Astrocyte of the cerebellum (primary cell): ENCODE measurements around the gene CCDC178.
"Not testable (repeated sequence)": the region's sequence is repeated elsewhere in the genome, so short reads cannot be mapped to it uniquely, and the experiment has no call there.

ENCODE experiments used
- DNase-seq: peaks from one replicate; pipeline ENCODE4 v3.0.0-alpha.2; 2011; ENCODE audit warnings: low read depth
- H3K4me3 ChIP-seq: 2 replicates; pipeline ENCODE4 v1.5.1; 2011; ENCODE audit warnings: mild to moderate bottlenecking, low read depth, low read length, moderate library complexity
- in situ Hi-C: cut with HindIII; loops from 2 replicates; pipeline ENCODE4 v1.10.0; 2017; ENCODE audit warnings: low sequenced_read_pairs
- TF ChIP-seq, protein P1 (sequence below): IDR thresholded peaks from 2 replicates; pipeline ENCODE4 v1.5.1; 2012; ENCODE audit warnings: low read length, low read depth, moderate library complexity, mild to moderate bottlenecking; ENCODE audit errors: missing control alignments

The CCDC178 gene

DNA sequence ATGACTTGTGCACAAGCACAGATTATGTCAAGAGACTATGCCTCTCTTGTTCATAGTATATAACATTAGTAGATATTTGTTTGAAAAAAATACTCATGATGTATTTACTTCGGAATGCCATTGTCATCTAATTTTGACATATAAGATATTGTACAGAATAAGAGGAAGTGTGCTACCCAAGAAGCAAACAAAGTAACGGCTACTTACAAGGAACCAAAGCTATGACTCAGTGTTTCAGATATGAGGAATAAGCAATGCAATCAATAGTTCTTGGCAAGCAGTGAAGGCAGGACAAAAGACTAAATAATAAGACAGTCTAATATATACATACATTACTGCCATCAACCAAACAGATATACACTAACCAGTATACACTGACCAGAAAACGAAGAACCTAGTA, 256.3 kb downstream of the CCDC178 start:
- no peak overlapping the region for H3K4me3 ChIP-seq
- DNase-seq = peak; percentile 3
- TF ChIP-seq, protein P1, sequence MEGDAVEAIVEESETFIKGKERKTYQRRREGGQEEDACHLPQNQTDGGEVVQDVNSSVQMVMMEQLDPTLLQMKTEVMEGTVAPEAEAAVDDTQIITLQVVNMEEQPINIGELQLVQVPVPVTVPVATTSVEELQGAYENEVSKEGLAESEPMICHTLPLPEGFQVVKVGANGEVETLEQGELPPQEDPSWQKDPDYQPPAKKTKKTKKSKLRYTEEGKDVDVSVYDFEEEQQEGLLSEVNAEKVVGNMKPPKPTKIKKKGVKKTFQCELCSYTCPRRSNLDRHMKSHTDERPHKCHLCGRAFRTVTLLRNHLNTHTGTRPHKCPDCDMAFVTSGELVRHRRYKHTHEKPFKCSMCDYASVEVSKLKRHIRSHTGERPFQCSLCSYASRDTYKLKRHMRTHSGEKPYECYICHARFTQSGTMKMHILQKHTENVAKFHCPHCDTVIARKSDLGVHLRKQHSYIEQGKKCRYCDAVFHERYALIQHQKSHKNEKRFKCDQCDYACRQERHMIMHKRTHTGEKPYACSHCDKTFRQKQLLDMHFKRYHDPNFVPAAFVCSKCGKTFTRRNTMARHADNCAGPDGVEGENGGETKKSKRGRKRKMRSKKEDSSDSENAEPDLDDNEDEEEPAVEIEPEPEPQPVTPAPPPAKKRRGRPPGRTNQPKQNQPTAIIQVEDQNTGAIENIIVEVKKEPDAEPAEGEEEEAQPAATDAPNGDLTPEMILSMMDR = no peak
- in situ Hi-C loops = no loop called here

DNA sequence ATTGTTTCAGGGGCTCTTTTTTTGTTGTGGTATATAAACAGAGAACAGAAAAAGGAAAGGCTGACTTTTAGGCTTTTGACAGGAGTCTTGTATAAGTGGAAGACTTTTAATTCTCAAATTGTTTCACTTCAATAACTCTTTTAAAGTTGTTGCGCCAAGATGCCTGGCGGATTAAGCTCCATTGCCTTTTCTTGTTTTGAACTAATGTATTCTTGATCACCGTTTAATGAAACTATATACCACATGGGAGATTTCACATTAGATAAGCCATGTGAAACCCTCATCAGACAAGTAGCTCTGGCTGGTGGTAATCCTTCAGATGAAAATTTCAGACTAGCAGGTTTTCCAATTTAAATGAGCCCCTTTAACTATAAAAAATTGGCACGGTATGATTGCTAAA, 257.4 kb downstream of the CCDC178 start:
- H3K4me3 ChIP-seq = no peak overlapping the region
- TF ChIP-seq, protein P1 = no peak
- in situ Hi-C loops = no loop called here
- DNase-seq = no peak

DNA sequence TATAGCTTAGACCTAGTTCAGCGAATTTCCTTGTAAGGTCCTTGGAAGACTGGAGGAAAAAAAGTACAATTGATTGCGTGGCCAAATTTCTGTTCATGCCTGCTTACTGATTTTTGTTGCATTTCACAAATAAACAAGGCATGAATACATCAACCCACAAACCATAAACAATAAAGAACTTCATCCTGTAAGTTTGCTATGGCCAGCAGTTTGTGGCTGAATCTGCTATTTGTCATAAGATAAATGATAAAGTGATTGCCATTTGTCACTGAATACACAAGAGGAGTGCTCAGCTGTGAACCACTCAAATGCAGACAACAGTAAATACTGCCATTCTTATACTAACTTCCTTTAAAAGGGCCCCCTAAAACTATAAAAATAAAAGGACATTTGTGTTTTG, 259.5 kb downstream of the CCDC178 start:
- in situ Hi-C loops = no loop called here
- no peak for DNase-seq
- H3K4me3 ChIP-seq = no peak overlapping the region
- TF ChIP-seq, protein P1 = no peak

DNA sequence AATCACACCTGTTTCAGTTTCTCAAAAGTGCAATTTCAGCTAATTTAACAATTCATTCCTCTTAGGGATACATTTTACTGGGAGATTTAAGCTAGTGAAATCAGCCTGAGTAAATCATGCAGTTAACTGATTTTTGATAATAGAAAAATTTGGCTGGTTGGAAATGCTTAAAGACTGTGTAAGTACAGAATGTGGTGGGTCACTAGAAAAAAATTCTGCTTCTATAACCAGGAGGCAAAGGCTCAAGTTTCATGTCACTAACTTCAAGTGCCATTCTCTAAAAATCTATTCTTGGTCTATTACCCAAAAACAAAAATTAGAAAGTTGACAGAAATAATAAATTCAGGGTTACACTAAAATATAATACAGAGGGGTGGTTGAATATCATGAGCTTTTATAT, 271.3 kb downstream of the CCDC178 start:
- TF ChIP-seq, protein P1 = no peak
- DNase-seq = no peak
- in situ Hi-C loops = no loop called here
- H3K4me3 ChIP-seq = no peak overlapping the region

DNA sequence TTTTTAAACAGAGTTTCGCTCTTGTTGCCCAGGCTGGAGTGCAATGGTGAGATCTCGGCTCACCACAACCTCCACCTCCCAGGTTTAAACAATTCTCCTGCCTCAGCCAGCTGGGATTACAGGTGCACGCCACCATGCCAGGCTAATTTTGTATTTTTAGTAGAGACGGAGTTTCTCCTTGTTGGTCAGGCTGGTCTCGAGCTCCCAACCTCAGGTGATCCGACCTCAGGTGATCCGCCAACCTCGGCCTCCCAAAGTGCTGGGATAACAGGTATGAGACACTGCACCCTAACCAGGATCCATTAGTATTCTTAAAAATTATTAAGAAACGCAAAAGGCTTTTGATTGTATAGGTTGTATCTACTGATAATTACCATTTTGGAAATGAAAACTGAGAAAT, 276.4 kb downstream of the CCDC178 start:
- in situ Hi-C loops, DNase-seq, H3K4me3 ChIP-seq: not testable (repeated sequence)

DNA sequence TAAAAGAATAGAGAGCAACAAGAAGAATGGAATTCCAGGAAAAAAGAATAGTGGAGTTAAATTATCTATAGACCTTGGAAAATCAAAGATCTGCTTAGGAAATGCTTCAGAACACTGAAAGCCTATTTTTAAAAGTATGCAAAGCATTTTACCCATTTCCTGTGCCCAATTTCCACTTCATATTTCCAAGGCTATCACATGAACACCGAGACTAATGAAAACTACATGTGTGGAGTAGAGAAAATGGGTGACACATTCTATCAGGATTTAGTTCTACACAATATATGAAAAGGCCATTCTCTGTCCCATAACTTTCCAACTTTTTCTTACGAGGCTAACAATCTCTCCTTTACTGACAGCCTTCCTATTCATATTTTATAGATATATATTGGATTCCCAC, 279.4 kb downstream of the CCDC178 start:
- DNase-seq = peak; percentile 24
- H3K4me3 ChIP-seq = no peak overlapping the region

DNA sequence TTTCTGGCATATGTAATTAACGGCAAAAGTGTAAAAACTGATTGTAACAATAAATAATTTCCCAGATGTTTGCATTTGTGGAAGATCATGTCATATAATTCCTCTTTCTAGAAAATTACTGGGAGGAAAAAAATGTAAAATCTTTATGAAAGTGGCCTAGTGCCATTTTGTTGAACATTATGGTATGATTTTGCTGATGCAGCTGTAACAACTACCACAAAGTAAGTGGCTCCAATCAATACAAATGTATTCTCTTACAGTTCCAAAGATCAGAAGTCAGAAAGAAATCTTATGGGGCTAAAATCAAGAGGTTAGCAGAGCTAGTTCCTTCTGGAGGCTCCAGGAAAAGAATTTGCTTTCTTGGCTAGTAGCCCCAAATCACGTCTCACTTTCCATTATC, 281.4 kb downstream of the CCDC178 start:
- TF ChIP-seq, protein P1 = no peak
- no peak for DNase-seq
- in situ Hi-C loops = no loop called here
- no peak overlapping the region for H3K4me3 ChIP-seq

More for the DNA sequence above, 279.4 kb downstream of the CCDC178 start:
- in situ Hi-C loops = no loop called here
- TF ChIP-seq, protein P1 = no peak
